ENCODE results near the gene ARSJ.
"Not testable (repeated sequence)": the region's sequence is repeated elsewhere in the genome, so short reads cannot be mapped to it uniquely, and the experiment has no call there.

Gene ARSJ

GRCh38 chr4:113955411-113955810, 24.0 kb downstream of the ARSJ start:
- DNase-seq, result no peak

GRCh38 chr4:113953888-113954287, 25.6 kb downstream of the ARSJ start:
- no peak for DNase-seq

GRCh38 chr4:113952452-113953029, 26.9 kb downstream of the ARSJ start:
- DNase-seq, result no peak

- DNase-seq, result no peak
Measured at GRCh38 chr4:113951263-113951662, 28.2 kb downstream of the ARSJ start.

- no peak for DNase-seq
Measured at GRCh38 chr4:113950207-113950606, 29.2 kb downstream of the ARSJ start.

GRCh38 chr4:113947484-113947883, 32.0 kb downstream of the ARSJ start:
- DNase-seq, result no peak

GRCh38 chr4:113945906-113946305, 33.5 kb downstream of the ARSJ start:
- no peak for DNase-seq

GRCh38 chr4:113943863-113944262, 35.6 kb downstream of the ARSJ start:
- no peak for DNase-seq

GRCh38 chr4:113943085-113943484, 36.4 kb downstream of the ARSJ start:
- no peak for DNase-seq

GRCh38 chr4:113941836-113942235, 37.6 kb downstream of the ARSJ start:
- DNase-seq, result no peak

GRCh38 chr4:113940103-113940502, 39.3 kb downstream of the ARSJ start:
- DNase-seq, result not testable (repeated sequence)

- no peak for DNase-seq
Measured at GRCh38 chr4:113935190-113935589, 44.3 kb downstream of the ARSJ start.

- not testable (repeated sequence) for DNase-seq
Measured at GRCh38 chr4:113924706-113925105, 54.7 kb downstream of the ARSJ start.

GRCh38 chr4:113921089-113921794, 58.2 kb downstream of the ARSJ start:
- DNase-seq, result no peak

- no peak for DNase-seq
Measured at GRCh38 chr4:113919611-113920010, 59.8 kb downstream of the ARSJ start.

GRCh38 chr4:113919145-113919544, 60.3 kb downstream of the ARSJ start:
- DNase-seq, result no peak

GRCh38 chr4:113908829-113909228, 70.6 kb downstream of the ARSJ start:
- no peak for DNase-seq

GRCh38 chr4:113907559-113907958, 71.9 kb downstream of the ARSJ start:
- no peak for DNase-seq

- DNase-seq, result no peak
Measured at GRCh38 chr4:113905301-113905700, 74.1 kb downstream of the ARSJ start.

GRCh38 chr4:113904877-113905276, 74.6 kb downstream of the ARSJ start:
- DNase-seq, result no peak

- peak; percentile 63 for DNase-seq
Measured at GRCh38 chr4:113901994-113902787, 77.3 kb downstream of the ARSJ start.

- DNase-seq, result peak; percentile 16
Measured at GRCh38 chr4:113899271-113900070, 80.0 kb downstream of the ARSJ start.

GRCh38 chr4:113893546-113893945, 85.9 kb downstream of the ARSJ start:
- DNase-seq, result no peak
